Measurements from ENCODE around the gene FAM124A. TPM values are rescaled to one million over a fixed set of nuclear protein-coding genes. Genes with fewer than 3 reads are reported as not detected.

The FAM124A gene
- total and polyA plus RNA-seq, 2 donors = 1.9 to 5.9 TPM

DNA sequence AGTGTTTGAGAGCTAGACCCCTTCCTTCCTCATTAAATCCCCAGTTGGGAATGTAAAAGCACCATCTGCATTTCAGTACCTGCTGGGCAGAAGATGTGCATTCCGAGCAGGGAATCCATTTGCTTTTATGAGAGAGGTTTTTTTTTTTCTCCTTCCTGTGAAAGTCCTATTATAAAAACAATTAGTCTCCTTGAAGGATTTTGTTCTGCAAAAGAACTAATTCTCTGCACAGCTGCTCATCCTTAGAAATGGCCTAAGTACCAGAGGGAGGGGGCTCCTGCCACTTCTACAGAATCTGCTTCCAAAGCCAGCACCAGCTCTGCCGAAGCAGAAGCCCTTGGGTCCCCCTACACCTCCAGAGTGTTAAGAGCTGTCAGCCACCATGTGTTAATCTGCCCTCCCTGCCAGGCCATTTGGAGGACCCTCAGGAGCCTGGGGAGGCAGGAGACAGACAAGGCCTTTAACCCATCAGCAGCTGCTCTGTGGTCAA lies 80.9 kb downstream of the FAM124A start:
- no peak overlapping the region for H3K27ac ChIP-seq (ENCODE audit: low read depth)
- no peaks in the 10 kb centered on the region for H3K36me3 ChIP-seq (ENCODE audit: insufficient read depth)
- 80% methylated on average over 2 of the region's 2 CpGs for WGBS
- no peak overlapping the region for H3K4me3 ChIP-seq (ENCODE audit: low read depth, low read length)
- no peak for DNase-seq (ENCODE audit: extremely low spot score)
- no peaks in the 10 kb centered on the region for H3K4me1 ChIP-seq (ENCODE audit: insufficient read depth)

DNA sequence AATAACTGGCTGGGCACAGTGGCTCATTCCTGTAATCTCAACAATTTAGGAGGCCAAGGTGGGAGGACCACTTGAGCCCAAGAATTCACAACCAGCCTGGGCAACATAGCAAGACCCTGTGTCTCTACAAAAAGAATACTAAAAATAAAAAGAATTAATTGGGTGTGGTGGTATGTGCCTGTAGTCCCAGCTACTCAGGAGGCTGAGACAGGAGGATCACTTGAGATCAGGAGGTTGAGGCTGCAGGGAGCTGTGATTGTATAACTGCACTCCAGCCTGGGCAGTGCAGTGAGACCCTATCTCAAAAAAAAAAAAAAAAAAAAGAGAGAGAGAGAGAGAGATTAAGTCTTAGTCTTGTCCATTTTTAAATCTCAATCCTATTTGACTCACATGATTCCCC lies 81.7 kb downstream of the FAM124A start:
- H3K4me3 ChIP-seq (ENCODE audit: low read depth, low read length) = no peak overlapping the region
- no peak overlapping the region for H3K27ac ChIP-seq (ENCODE audit: low read depth)

DNA sequence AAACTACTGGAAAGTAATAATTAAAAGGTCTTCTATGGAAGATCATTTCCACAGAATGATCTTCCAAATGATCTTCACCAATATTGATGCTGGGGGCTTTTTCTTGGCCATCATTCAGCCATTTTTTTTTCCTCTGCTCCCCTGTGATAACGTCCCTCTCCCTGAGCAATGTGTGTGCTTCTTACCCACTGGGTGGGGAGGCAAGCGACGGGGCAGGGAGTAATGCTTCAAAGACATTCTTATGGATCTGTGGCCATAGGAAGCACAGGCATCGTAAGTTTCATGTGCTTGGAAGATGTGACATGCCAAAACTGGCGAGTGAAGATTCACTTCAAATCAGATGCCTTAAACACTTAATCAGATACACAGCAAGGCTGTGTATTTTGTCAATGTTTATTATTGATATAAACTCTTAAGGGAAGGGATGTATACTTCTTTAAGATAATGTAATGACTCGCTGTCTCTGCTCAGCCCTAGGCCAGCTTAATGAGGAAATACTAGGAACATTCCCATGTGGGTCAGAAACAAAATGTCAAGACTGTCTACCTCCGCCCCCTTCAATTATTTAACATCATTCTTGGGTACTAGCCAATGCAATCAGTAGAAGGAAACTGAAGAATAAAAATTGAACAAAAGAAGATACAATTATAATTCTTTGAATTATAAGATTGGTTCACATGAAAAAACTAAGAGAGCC lies 83.2 kb downstream of the FAM124A start:
- WGBS = 71% methylated on average over 7 of the region's 7 CpGs
- Histone ChIP-seq H3K27ac (ENCODE audit: low read depth) (no peak overlapping the region), H3K36me3 (ENCODE audit: insufficient read depth) (no peaks in the 10 kb centered on the region), H3K4me3 (ENCODE audit: low read depth, low read length) (no peak overlapping the region), H3K4me1 (ENCODE audit: insufficient read depth) (no peaks in the 10 kb centered on the region)
- no peak for DNase-seq (ENCODE audit: extremely low spot score)

More for the DNA sequence above, 81.7 kb downstream of the FAM124A start:
- no peak for DNase-seq (ENCODE audit: extremely low spot score)
- Histone ChIP-seq H3K4me1 (ENCODE audit: insufficient read depth) (no peaks in the 10 kb centered on the region), H3K36me3 (ENCODE audit: insufficient read depth) (no peaks in the 10 kb centered on the region)

DNA sequence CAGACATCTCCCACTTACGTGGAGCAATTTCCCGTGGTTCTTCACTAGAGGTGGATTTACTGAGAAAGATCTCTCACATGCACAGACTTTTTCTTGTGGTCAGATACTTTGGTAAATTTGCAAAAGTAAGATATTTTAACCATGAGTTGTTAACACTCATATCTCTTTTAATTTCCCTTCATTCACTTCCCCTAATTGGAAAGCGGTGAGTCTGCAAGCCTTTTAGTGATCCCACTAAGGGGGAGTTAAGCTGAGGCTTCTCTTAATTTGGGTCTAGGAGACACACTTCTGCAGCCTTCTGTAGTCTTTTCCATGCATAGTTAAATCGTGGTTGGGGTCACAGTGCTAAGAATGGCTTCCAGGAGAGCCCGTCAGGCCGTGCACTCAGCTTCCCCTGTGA lies 86.6 kb downstream of the FAM124A start:
- 68% methylated on average over 6 of the region's 6 CpGs for WGBS
- no peak for DNase-seq (ENCODE audit: extremely low spot score)
- Histone ChIP-seq H3K4me1 (ENCODE audit: insufficient read depth) (no peaks in the 10 kb centered on the region), H3K27ac (ENCODE audit: low read depth) (no peak overlapping the region), H3K36me3 (ENCODE audit: insufficient read depth) (no peaks in the 10 kb centered on the region), H3K4me3 (ENCODE audit: low read depth, low read length) (no peak overlapping the region)

DNA sequence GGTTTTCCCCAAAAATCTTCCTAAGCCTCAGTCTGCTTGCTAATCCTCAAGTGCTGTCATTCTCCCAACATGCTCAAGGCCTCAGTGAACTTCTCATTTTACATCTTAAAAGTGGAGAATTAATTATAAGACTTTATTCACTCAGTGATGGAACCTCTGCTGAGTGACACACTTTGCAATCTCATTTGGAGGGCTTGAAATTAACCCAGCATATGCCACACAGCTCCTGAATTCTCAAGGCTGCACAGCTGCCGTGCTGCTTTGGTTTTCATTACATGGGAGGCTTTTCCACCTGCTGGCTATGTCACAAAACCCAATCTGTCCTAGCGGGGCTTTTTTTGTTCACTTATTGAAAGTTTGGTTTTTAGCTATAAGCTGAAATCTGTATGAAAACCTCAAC lies 89.0 kb downstream of the FAM124A start:
- 92% methylated on average over 2 of the region's 2 CpGs for WGBS
- Histone ChIP-seq H3K4me1 (ENCODE audit: insufficient read depth) (no peaks in the 10 kb centered on the region), H3K36me3 (ENCODE audit: insufficient read depth) (no peaks in the 10 kb centered on the region), H3K4me3 (ENCODE audit: low read depth, low read length) (no peak overlapping the region), H3K27ac (ENCODE audit: low read depth) (no peak overlapping the region)
- no peak for DNase-seq (ENCODE audit: extremely low spot score)

DNA sequence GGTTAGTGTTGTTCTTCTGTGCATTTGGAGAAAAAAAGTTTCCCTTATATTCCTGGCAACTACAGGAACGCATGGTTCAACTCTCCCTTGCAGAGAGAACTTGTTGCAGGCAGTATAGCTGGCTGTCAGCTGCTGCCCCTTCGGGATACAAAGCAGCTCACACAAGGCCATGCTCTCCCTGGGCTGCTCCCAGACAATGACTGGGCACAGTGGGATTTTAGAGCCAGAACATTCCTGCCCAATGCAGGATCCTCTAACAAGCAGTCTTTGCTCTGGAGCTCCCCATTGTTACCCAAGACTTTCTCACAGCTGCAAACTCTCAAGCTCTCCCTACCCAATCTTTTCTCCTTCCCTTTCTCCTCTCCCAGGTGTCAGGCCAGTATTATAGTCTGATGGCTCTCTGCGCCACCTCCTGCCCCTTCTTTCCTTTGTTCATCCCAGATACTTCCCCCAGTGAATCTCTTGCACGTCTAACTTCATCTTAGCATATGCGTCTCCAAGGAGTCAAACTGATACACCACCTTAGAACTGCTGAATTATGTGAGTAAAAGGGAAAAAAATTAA lies 89.8 kb downstream of the FAM124A start:
- H3K4me3 ChIP-seq (ENCODE audit: low read depth, low read length) = no peak overlapping the region
- WGBS = 86% methylated on average over 5 of the region's 5 CpGs
- H3K4me1 ChIP-seq (ENCODE audit: insufficient read depth) = no peaks in the 10 kb centered on the region
- H3K36me3 ChIP-seq (ENCODE audit: insufficient read depth) = no peaks in the 10 kb centered on the region
- DNase-seq (ENCODE audit: extremely low spot score) = no peak
- no peak overlapping the region for H3K27ac ChIP-seq (ENCODE audit: low read depth)

DNA sequence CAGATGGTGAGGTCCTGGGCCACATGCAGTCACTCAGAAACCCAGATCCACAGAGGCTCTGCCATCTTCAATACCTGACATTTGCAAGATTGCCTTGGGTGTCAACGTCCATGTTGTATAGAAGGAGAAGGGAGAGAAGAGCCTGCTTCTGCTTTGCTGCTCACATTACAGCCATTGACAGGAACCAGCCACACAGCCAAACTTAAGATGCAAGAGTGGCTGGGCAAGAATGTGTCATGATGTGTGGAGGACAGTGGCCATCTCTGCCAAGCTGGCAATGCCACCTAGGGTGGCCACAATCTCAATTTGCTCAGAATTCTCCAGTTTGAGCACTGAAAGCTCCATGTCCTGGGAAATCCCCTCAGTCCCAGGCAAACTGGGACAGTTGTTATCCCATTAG lies 91.4 kb downstream of the FAM124A start:
- Histone ChIP-seq H3K36me3 (ENCODE audit: insufficient read depth) (no peaks in the 10 kb centered on the region), H3K4me1 (ENCODE audit: insufficient read depth) (no peaks in the 10 kb centered on the region)

DNA sequence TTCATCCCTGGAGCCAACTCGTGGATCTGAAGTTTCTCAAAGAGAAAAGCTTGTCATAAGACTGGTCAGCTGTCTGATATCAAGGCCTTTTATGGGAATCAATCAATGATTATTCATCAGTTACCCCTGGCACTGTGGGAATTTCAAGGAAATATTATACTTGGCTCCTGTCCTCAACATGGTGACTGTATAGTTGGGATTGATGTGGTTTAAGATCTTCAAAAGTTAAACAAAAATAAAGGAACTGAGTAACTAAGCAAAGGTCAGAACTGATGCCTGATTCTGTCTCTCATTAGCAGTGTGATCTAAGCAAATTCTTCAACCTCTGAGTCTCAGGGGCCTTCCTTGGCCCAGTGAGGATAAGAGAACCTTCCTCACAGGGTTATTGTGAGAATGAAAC lies 95.1 kb downstream of the FAM124A start:
- H3K36me3 ChIP-seq (ENCODE audit: insufficient read depth) = no peaks in the 10 kb centered on the region
- DNase-seq (ENCODE audit: extremely low spot score) = no peak
- no peaks in the 10 kb centered on the region for H3K4me1 ChIP-seq (ENCODE audit: insufficient read depth)
- WGBS = 90% methylated on average over 1 of the region's 1 CpG
- H3K4me3 ChIP-seq (ENCODE audit: low read depth, low read length) = no peak overlapping the region
- no peak overlapping the region for H3K27ac ChIP-seq (ENCODE audit: low read depth)

More for the DNA sequence above, 91.4 kb downstream of the FAM124A start:
- DNase-seq (ENCODE audit: extremely low spot score) = no peak
- 81% methylated on average over 1 of the region's 1 CpG for WGBS
- Histone ChIP-seq H3K27ac (ENCODE audit: low read depth) (no peak overlapping the region), H3K4me3 (ENCODE audit: low read depth, low read length) (no peak overlapping the region)

DNA sequence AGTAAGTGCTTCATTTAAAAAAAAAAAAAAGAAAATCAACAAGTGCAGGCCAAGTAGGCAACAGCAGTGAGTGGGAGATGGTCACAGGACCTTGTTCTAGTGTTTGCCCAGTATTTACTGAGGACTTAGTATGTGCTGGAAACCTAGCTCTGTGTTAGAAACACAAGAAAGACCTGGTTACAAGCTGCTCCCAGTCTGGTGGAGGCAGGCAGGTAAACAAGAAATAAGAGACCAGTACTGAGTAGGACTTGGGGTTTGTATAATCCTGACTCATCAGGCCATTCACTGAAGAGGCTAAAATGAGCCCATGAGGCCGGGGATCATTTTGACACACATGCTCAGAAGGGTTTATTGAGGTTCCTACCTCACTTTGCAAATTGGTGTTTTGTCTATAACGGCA lies 95.8 kb downstream of the FAM124A start:
- H3K27ac ChIP-seq (ENCODE audit: low read depth) = no peak overlapping the region
- H3K36me3 ChIP-seq (ENCODE audit: insufficient read depth) = no peaks in the 10 kb centered on the region
- 95% methylated on average over 2 of the region's 2 CpGs for WGBS
- DNase-seq (ENCODE audit: extremely low spot score) = no peak
- H3K4me3 ChIP-seq (ENCODE audit: low read depth, low read length) = no peak overlapping the region
- H3K4me1 ChIP-seq (ENCODE audit: insufficient read depth) = no peaks in the 10 kb centered on the region

DNA sequence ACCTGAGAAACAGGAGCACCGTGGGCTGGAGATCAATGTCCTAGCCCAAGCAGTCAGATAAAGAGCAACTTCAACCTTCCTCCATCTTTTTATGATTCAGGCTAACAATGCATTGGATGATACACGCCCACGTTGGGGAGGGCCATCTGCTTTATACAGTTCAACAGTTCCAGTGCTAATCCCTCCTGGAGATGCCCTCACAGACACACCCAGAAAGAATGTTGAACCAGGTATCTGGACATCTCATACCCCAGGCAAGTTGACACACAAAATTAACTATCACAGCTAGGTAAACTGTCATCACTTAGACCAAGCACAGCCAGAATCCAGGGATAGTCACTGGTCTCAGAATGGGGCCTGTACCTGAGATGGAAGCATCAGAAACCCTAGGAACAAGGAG lies 96.7 kb downstream of the FAM124A start:
- Histone ChIP-seq H3K4me1 (ENCODE audit: insufficient read depth) (no peaks in the 10 kb centered on the region), H3K27ac (ENCODE audit: low read depth) (no peak overlapping the region), H3K36me3 (ENCODE audit: insufficient read depth) (no peaks in the 10 kb centered on the region), H3K4me3 (ENCODE audit: low read depth, low read length) (no peak overlapping the region)
- WGBS = 79% methylated on average over 3 of the region's 3 CpGs
- no peak for DNase-seq (ENCODE audit: extremely low spot score)

DNA sequence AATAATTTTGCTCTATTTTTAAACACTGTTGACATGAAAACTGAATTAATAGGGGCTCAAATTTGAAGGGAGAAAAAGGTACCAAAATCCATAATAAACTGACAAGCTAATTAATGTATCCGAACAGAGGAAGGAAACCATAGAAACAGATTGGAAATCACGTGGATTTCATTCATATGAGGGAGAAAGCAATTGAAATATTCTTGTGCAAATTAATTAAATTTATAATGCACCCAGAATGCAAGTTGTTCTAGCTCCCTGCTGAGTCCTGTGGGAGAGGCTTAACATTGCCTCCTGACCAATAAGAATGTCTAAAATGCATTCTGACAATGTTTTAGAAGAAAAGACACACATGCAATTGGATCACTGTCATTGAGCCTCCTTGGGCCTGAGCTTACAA lies 99.6 kb downstream of the FAM124A start:
- Histone ChIP-seq H3K4me1 (ENCODE audit: insufficient read depth) (no peaks in the 10 kb centered on the region), H3K4me3 (ENCODE audit: low read depth, low read length) (no peak overlapping the region), H3K27ac (ENCODE audit: low read depth) (no peak overlapping the region), H3K36me3 (ENCODE audit: insufficient read depth) (no peaks in the 10 kb centered on the region)
- DNase-seq (ENCODE audit: extremely low spot score) = no peak
- 86% methylated on average over 2 of the region's 2 CpGs for WGBS

DNA sequence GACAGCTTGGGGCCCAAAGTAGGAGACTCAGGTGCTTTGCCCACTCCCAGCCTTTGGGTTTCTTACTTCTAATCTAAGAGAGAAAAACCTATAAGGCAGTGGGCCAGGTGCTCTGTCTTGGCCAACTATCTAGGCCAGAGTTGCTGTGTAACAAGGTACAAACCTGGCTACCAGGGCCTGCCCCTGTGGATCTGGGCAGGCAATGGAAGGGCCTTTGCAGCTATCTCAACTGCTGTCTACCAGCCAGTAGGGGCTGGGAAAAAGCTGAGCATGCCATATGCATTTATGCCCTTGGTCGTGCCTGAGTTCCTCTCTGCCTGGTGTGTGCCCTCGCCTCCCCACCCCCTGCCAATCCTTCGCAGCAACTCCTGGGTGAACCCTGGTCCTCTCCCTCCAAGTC lies 100.6 kb downstream of the FAM124A start:
- H3K27ac ChIP-seq (ENCODE audit: low read depth) = no peak overlapping the region
- no peaks in the 10 kb centered on the region for H3K36me3 ChIP-seq (ENCODE audit: insufficient read depth)
- WGBS = 96% methylated on average over 3 of the region's 3 CpGs
- no peak for DNase-seq (ENCODE audit: extremely low spot score)
- H3K4me3 ChIP-seq (ENCODE audit: low read depth, low read length) = no peak overlapping the region
- H3K4me1 ChIP-seq (ENCODE audit: insufficient read depth) = no peaks in the 10 kb centered on the region

DNA sequence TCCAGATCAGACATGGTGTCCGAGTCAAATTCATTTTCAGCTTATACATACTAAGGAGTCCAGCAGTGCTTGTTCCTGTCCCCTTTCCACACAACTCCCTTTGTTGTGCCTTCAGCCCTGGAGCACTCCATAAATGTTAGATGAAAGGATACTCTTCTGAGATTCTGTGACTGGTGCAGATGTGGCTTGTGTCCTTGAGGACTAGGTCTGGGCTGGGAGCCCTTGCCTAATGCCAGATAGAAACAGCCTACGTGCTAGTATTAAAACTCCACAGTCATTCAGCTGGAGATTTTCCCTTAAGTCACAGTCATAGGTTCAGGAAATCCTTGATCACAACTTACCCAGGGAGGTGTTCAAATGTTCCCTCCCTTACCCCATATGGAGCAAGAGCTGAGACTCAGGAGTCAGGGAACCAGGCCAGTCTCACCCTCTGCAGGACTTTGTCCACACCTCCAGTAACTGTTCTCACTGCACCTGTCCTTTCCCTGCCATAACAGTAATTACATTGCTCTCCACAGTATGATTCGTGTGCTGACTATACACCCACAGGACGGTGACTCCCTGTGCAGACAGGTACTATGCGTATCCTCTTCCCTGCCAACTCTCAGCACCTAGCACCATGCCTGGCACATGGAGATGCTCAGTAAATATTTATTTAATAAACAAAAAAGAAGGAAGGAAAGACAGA lies 101.8 kb downstream of the FAM124A start:
- no peak overlapping the region for H3K27ac ChIP-seq (ENCODE audit: low read depth)
- H3K4me3 ChIP-seq (ENCODE audit: low read depth, low read length) = no peak overlapping the region
- no peaks in the 10 kb centered on the region for H3K4me1 ChIP-seq (ENCODE audit: insufficient read depth)
- no peaks in the 10 kb centered on the region for H3K36me3 ChIP-seq (ENCODE audit: insufficient read depth)
- 90% methylated on average over 5 of the region's 5 CpGs for WGBS
- DNase-seq (ENCODE audit: extremely low spot score) = no peak

DNA sequence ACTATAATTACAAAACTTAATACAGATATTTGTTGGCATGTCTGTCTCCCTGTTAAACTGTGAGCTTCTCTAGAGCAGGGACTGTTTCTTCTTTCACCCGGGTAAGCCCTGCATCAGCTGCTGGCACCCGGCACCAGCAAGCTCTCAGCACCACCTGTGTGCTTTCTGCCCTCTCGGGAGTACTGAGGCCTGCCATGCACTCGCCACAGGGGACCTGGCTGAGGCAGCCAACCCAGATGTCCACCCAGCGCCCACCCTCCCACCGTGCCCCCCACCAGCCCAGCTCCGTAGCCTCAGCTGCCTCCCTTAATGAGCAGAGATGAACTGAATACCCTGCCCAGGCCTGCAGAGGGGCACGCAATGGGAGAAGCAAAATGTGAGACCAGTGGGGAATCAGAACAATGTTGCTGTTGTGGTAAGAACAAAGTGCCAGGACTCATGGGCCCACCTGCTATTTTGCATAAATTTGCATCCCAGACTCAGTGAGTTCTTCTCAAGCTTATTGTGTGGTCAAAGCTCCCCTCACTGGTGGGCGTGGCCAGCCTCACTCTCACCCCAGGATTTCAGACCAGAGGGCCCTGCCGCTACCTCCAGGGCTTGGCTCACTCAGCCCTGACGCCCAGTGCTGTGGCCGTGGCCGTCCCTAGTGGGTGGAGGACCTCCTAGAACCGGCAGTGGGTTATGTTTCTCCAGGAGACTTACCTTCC lies 102.7 kb downstream of the FAM124A start:
- DNase-seq (ENCODE audit: extremely low spot score) = no peak
- H3K4me1 ChIP-seq (ENCODE audit: insufficient read depth) = no peaks in the 10 kb centered on the region
- no peak overlapping the region for H3K4me3 ChIP-seq (ENCODE audit: low read depth, low read length)
- WGBS = 80% methylated on average over 14 of the region's 14 CpGs
- H3K27ac ChIP-seq (ENCODE audit: low read depth) = no peak overlapping the region
- no peaks in the 10 kb centered on the region for H3K36me3 ChIP-seq (ENCODE audit: insufficient read depth)

Measured in urinary bladder (tissue), 4 donors.